Caco-2 (cell line): ENCODE measurements around the gene ATP9A. TPM values are rescaled to one million over a fixed set of nuclear protein-coding genes. Genes with fewer than 3 reads are reported as not detected.
A peak's percentile ranks its signal among the peaks of the same experiment; 100 is the strongest.
"Not testable (repeated sequence)": the region's sequence is repeated elsewhere in the genome, so short reads cannot be mapped to it uniquely, and the experiment has no call there.

Source experiments
- BruUV-seq: library from RNA; stranded (reverse); fragments of 400-500 nt; replicated peaks from 2 replicates; lab custom pipeline; 2021; lab: Mats Ljungman, UMichigan
- CTCF ChIA-PET: fragments of 300-600 bp; sonication (Branson Sonifier 250); formaldehyde crosslinking; loops from one replicate; lab custom pipeline; 2022; ENCODE audit warnings: antibody characterized with exemption; lab: Charles Lee
- POLR2A ChIA-PET: fragments of 300-600 bp; sonication (Branson Sonifier 250); formaldehyde crosslinking; loops from one replicate; lab custom pipeline; 2022; ENCODE audit warnings: antibody characterized with exemption; lab: Charles Lee
- DNase-seq, 2 experiments: peaks; one replicate each; pipeline versions ENCODE4 v3.0.0 to v3.0.0-alpha.2; 2020 to 2022
- H3K27me3 ChIP-seq: replicated peaks from 2 replicates; pipeline ENCODE4 v1.6.0; 2011; ENCODE audit warnings: low read length; ENCODE audit not compliant: control insufficient read depth, insufficient read depth
- H3K36me3 ChIP-seq: 2 replicates; pipeline ENCODE4 v1.5.1; 2011; ENCODE audit warnings: low read length; ENCODE audit not compliant: control insufficient read depth, insufficient read depth
- H3K4me1 ChIP-seq: fragments of 250-450 bp; sonication (Bioruptor Pico); 2 replicates; pipeline ENCODE4 v1.5.1; 2020; ENCODE audit warnings: mild to moderate bottlenecking
- H3K4me3 ChIP-seq: 2 replicates; pipeline ENCODE4 v1.5.1; 2011; ENCODE audit warnings: low read depth, mild to moderate bottlenecking, control low read depth, low read length
- H3K9me3 ChIP-seq: fragments of 250-450 bp; sonication (Bioruptor Pico); 2 replicates; pipeline ENCODE4 v1.5.1; 2020; ENCODE audit warnings: mild to moderate bottlenecking, moderate library complexity
- H3K27ac Mint-ChIP-seq: one replicate; pipeline ENCODE4 v1.8.0; 2022; ENCODE audit warnings: mixed read lengths; ENCODE audit not compliant: unreplicated experiment
- H3K27me3 Mint-ChIP-seq: one replicate; pipeline ENCODE4 v1.8.0; 2022; ENCODE audit warnings: mixed read lengths; ENCODE audit not compliant: insufficient read depth, unreplicated experiment
- H3K36me3 Mint-ChIP-seq: one replicate; pipeline ENCODE4 v1.8.0; 2022; ENCODE audit warnings: mild to moderate bottlenecking, mixed read lengths; ENCODE audit not compliant: insufficient read depth, unreplicated experiment
- H3K4me1 Mint-ChIP-seq: one replicate; pipeline ENCODE4 v1.8.0; 2022; ENCODE audit warnings: low read depth, mixed read lengths; ENCODE audit not compliant: unreplicated experiment
- H3K4me3 Mint-ChIP-seq: one replicate; pipeline ENCODE4 v1.8.0; 2022; ENCODE audit warnings: mild to moderate bottlenecking, moderate library complexity, mixed read lengths; ENCODE audit not compliant: unreplicated experiment
- H3K9me3 Mint-ChIP-seq: one replicate; pipeline ENCODE4 v1.8.0; 2022; ENCODE audit warnings: mixed read lengths; ENCODE audit not compliant: unreplicated experiment
- CTCF ChIP-seq, 2 experiments: fragments of 200-600 bp in 1 of 2; IDR thresholded peaks; 1 replicate in 1 of 2; 2 replicates in 1 of 2; pipeline versions ENCODE4 v1.5.1 to v1.8.0; 2011 to 2022; ENCODE audit warnings: antibody characterized with exemption in 1 of 2, control low read depth in 1 of 2, inconsistent platforms in 1 of 2, low read depth in 1 of 2, low read length in 1 of 2, mild to moderate bottlenecking in 1 of 2, moderate library complexity in 1 of 2; ENCODE audit not compliant: insufficient read depth in 1 of 2, severe bottlenecking in 1 of 2, unreplicated experiment in 1 of 2
- intact Hi-C: fragments of 100-400 bp; cut with micrococcal nuclease; formaldehyde crosslinking; loops from one replicate; pipeline ENCODE4 v1.10.0; 2022; ENCODE audit not compliant: unreplicated experiment
- total RNA-seq: library from RNA; stranded (reverse); gene quantifications from 2 replicates; pipeline ENCODE4 v1.2.3, GENCODE V29; 2022

Gene ATP9A
- total RNA-seq, 1 experiment from 2014 or later, result 102 TPM

- H3K27ac Mint-ChIP-seq, result peak overlapping the region; percentile 9
Measured at GRCh38 chr20:51656726-51657260, 111.4 kb downstream of the ATP9A start.

GRCh38 chr20:51656089-51656488, 112.1 kb downstream of the ATP9A start:
- H3K9me3 Mint-ChIP-seq, H3K4me3 Mint-ChIP-seq, CTCF ChIA-PET, H3K9me3 ChIP-seq, H3K27me3 Mint-ChIP-seq, H3K27me3 ChIP-seq, BruUV-seq, H3K4me3 ChIP-seq, H3K36me3 ChIP-seq, POLR2A ChIA-PET, DNase-seq: not testable (repeated sequence)
- intact Hi-C loops, result loop anchor here (1.0 kb wide), 1 partner anchor 254 kb away; no protein-coding TSS in a partner anchor
- peaks cover 31% of the 10 kb centered on the region for H3K4me1 ChIP-seq
- H3K27ac Mint-ChIP-seq, result peak overlapping the region; percentile 34
- peaks cover 57% of the 10 kb centered on the region for H3K36me3 Mint-ChIP-seq
- H3K4me1 Mint-ChIP-seq, result peaks cover 25% of the 10 kb centered on the region

More at GRCh38 chr20:51656726-51657260, 111.4 kb downstream of the ATP9A start:
- Histone ChIP-seq H3K27me3 (no peaks in the 10 kb centered on the region), H3K9me3 (no peaks in the 10 kb centered on the region), H3K4me3 (no peak overlapping the region), H3K4me1 (peaks cover 38% of the 10 kb centered on the region), H3K36me3 (peaks cover 7% of the 10 kb centered on the region)
- H3K9me3 Mint-ChIP-seq, result no peaks in the 10 kb centered on the region
- no peak for TF ChIP-seq CTCF (IDR thresholded peaks at IDR 0.05; ENCODE audit: insufficient read depth in 1 of 2, low read depth in 1 of 2, low read length in 1 of 2, severe bottlenecking in 1 of 2, unreplicated experiment in 1 of 2)
- H3K36me3 Mint-ChIP-seq, result peaks cover 56% of the 10 kb centered on the region
- no TSS peak for BruUV-seq
- ChIA-PET CTCF (no interaction called here), POLR2A (no interaction called here)
- no peak for DNase-seq
- H3K4me1 Mint-ChIP-seq, result peaks cover 31% of the 10 kb centered on the region
- intact Hi-C loops, result loop anchor here (1.0 kb wide), 1 partner anchor 254 kb away; no protein-coding TSS in a partner anchor
- no peak overlapping the region for H3K4me3 Mint-ChIP-seq
- H3K27me3 Mint-ChIP-seq, result no peaks in the 10 kb centered on the region

- ChIA-PET CTCF (interaction anchor here (0.6 to 1.4 kb wide), 2 partner anchors 11 to 13 kb away, joined by 4 to 5 read pairs; no protein-coding TSS in a partner anchor), POLR2A (no interaction called here)
- Histone ChIP-seq H3K27me3 (no peaks in the 10 kb centered on the region), H3K9me3 (no peaks in the 10 kb centered on the region), H3K4me1 (peaks cover 15% of the 10 kb centered on the region), H3K4me3 (no peak overlapping the region), H3K36me3 (peaks cover 8% of the 10 kb centered on the region)
- Mint-ChIP-seq H3K4me1 (peaks cover 16% of the 10 kb centered on the region), H3K36me3 (peaks cover 67% of the 10 kb centered on the region), H3K27me3 (no peaks in the 10 kb centered on the region), H3K4me3 (no peak overlapping the region), H3K9me3 (no peaks in the 10 kb centered on the region), H3K27ac (peak overlapping the region; percentile 24)
- BruUV-seq, result no TSS peak
- intact Hi-C loops, result no loop called here
- TF ChIP-seq CTCF (IDR thresholded peaks at IDR 0.05; ENCODE audit: insufficient read depth in 1 of 2, low read depth in 1 of 2, low read length in 1 of 2, severe bottlenecking in 1 of 2, unreplicated experiment in 1 of 2), result no peak
- no peak for DNase-seq
Measured at GRCh38 chr20:51654495-51654894, 113.7 kb downstream of the ATP9A start.
